K562 (cell line): Measurements from ENCODE around the gene HOXC5.

Experiments used
- POLR2AphosphoS5 ChIP-seq: IDR thresholded peaks from 2 replicates; pipeline ENCODE4 v1.6.1; 2011; ENCODE audit warnings: mild to moderate bottlenecking, low read depth, low read length, moderate library complexity; ENCODE audit not compliant: control insufficient read depth, insufficient read depth
- RAD21 ChIP-seq, 2 experiments: fragments of 250-450 bp in 1 of 2; fragments of 450-650 bp in 1 of 2; sonication (Bioruptor Pico) in 1 of 2; formaldehyde crosslinking in 1 of 2; IDR thresholded peaks in 1 of 2; conservative IDR thresholded peaks in 1 of 2; 2 replicates each; pipeline versions ENCODE4 v1.4.0 to v1.8.0; 2020 to 2022; ENCODE audit warnings: mild to moderate bottlenecking in 2 of 2, moderate library complexity in 1 of 2
- SP1 ChIP-seq: sonication (generic); formaldehyde crosslinking; IDR thresholded peaks from 2 replicates; pipeline ENCODE4 v1.8.1; 2022; ENCODE audit warnings: mild to moderate bottlenecking, missing genetic modification reagents
- TF ChIP-seq, protein P1 (sequence below), 2 experiments: IDR thresholded peaks; 2 replicates each; pipeline ENCODE4 v1.6.1; 2012; ENCODE audit warnings: improper control_type of control experiment in 2 of 2, low read depth in 2 of 2, low read length in 2 of 2, borderline replicate concordance in 1 of 2

DNA sequence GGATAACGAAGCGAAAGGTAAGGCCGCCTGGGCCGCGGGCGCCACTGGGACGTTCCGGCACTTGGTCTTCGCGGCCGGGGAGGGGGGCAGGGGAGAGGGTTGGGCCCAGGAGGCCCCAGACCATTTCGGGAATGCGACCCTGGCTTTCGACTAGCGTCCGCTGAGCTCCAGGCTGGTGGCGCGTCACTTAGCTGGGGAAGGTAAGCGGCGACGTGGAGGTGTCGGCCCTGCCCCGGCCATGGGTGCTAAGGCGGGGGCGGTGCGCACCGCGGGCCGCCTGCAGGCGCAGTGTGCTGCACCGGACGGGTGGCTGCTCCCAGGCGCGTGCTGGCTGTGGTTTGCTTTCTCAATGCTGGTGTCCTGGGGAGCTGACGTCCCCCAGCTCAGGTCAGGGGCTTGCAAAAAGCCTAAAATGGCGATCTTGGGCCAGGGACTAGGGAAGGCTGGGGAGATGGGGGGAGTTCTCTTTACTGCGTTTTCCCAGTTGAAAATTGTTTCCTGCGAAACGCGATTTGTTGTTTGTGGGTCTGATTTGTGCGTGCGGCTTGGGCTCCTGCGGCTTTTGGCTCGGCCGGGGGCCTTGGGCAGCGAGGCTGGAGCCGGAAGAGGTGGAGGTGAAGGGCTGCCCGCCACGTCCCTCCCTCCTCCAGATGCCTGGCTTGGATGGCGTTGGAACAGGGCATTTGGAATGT lies 46.7 kb upstream of the HOXC5 start:
- TF ChIP-seq RAD21 (CRISPR knock-in tag; conservative IDR thresholded peaks at IDR 0.05 in 1 of 2, IDR thresholded peaks at IDR 0.05 in 1 of 2), result no peak
- TF ChIP-seq, protein P1, sequence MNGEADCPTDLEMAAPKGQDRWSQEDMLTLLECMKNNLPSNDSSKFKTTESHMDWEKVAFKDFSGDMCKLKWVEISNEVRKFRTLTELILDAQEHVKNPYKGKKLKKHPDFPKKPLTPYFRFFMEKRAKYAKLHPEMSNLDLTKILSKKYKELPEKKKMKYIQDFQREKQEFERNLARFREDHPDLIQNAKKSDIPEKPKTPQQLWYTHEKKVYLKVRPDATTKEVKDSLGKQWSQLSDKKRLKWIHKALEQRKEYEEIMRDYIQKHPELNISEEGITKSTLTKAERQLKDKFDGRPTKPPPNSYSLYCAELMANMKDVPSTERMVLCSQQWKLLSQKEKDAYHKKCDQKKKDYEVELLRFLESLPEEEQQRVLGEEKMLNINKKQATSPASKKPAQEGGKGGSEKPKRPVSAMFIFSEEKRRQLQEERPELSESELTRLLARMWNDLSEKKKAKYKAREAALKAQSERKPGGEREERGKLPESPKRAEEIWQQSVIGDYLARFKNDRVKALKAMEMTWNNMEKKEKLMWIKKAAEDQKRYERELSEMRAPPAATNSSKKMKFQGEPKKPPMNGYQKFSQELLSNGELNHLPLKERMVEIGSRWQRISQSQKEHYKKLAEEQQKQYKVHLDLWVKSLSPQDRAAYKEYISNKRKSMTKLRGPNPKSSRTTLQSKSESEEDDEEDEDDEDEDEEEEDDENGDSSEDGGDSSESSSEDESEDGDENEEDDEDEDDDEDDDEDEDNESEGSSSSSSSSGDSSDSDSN (IDR thresholded peaks at IDR 0.05; ENCODE audit: borderline replicate concordance in 1 of 2, low read depth in 2 of 2, low read length in 2 of 2), result no peak
- TF ChIP-seq POLR2AphosphoS5, result no peak
- no peak for TF ChIP-seq SP1 (CRISPR knock-in tag)
